Activated gamma-delta T cell (primary cell): ENCODE measurements around the gene GRIA4.

Experiments used
- DNase-seq: peaks from one replicate; lab custom pipeline; 2025; lab: John Stamatoyannopoulos, UW
- total RNA-seq, 2 donors: gene quantifications; one replicate each; lab custom pipeline; 2026; lab: John Stamatoyannopoulos, UW

Gene GRIA4
- total RNA-seq, result 0.05 to 0.13 reads per million in 2 donors

DNA sequence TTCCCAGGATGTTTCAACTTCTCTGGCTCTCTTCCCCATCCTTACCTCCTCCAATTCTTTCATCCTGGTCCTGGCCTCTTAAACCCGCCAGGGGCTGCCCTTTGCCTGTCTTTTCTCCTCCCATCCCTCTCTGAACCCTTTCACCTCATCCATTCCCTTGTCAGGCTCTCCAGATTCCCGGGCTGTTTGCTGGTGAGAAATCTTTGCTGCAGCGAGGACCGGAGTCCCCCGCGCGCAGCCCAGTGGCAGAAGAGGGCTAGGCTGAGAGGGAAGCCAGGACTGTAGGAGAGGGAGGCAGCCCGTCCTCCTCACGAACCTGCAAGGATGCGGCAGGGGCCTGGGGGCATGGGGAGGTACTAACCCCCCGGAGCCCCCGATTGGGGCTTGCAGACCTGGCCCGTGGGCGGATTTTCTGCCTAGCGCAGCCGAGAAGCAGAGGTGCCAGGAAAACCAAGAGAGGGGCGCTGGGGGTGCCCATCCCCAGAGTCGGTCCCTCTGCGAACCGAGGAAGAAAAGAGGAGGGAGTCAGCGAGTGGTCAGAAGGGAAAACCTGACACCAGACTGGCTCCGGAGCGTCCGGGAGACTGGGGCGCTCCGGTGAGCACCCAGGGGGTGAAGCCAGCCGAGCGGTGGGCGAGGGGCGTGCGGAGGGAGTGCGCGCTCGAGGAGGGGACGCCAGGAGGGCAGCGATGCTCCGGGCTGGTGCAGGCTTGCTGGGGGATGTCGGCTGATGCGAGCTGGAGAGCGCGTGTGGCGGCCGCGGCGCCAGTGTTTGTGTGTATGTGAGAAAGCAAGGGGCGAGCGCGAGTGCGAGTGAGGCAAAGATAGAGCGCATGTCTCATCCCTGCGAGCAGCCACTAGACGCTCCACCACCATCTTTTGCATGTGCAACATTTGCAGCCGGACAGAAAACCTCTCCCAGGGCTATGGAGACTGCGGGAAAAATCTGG lies at the start of gene GRIA4:
Gene GRIA4, plus strand, starts transcription at position 242 of the 950 bp plus-strand sequence. CDS start 925 bp downstream, outside the sequence.
- DNase-seq, result no peak

DNA sequence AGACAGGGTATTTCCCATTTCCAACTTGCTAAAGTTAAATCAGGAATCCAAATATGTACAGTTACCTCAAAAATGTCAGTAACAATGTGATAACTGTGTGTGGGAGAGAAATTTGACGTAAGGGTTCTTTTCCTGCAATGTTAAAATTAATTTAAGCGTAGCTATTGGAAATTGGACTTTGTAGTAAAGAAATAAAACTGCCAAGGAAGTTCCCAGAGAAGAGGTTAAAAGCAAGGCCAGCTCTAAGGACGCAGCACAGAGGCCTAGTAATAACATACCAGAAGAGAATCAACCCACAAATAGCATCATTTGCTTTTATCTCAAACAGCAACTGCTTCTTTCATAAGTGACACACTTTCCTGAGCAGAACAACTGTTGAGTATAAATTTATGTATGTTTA lies 36.8 kb upstream of the GRIA4 start:
- no peak for DNase-seq

DNA sequence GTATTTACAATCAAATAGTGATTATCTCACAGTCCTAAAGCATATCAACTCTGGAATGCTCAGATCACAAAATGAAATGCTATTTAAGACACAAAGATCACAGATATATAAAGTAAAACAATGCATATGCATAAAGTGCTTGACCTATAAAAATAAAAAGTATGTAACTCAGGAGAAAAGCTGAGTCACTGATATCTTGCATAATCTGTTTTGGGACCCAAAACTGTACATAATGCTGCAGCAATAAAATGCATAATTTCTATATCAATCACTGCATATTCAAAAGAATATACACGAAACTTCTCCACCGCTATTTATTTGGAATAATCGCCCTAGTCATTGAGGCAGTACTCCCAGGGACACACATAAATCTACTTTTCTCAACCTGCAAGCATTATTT lies 34.9 kb upstream of the GRIA4 start:
- no peak for DNase-seq

DNA sequence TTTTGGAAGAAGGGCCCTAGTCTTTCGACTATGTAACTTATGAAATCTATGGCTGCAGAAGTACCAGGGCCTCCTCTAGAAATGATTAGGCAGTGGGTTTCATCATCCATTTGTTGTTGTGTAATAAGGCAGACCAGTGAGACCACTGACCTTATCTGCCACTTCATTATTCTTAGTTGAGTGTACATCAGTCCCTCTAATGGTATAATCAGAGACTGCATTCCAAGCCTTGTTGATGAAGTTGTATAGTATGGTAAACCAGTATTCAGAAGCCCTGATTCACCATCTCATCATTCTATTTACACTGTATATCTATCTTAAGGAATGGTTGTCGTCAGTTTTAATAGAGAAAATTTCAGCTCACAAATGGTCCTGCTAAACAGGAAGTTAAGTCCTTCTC lies 32.2 kb upstream of the GRIA4 start:
- DNase-seq, result no peak

DNA sequence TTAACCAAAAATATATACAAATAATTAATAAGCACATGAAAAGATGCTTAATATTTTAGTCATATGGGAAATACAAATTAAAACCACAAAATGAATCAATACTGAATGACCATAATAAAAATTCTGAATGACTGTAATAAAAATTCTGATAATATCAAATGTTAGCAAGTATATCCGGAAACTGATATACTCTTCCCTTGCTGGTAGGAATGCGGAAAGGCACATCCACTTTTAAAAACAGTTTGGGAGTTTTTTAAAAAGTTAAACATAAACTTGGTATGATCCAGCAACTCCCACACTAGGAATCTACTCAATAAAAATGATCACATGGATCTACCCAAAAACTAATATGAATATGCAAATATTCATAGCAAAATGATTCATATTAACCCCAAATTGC lies 30.8 kb upstream of the GRIA4 start:
- no peak for DNase-seq

DNA sequence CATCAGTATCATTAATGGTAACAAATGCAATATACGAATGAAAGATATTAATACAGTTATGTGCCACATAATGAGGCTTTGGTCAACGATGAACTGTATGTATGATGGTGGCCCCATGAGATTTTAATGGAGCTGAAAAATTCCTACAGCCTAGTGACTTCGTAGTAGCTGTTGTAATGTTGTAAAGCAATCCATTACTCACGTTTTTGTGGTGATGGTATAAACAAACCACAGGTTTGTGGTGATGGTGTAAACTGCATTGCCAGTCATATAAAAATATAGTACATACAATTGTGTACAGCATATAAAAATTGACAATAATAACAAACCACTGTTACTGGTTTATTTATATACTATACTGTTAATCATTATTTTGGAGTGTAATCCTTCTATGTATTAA lies 27.4 kb upstream of the GRIA4 start:
- no peak for DNase-seq

DNA sequence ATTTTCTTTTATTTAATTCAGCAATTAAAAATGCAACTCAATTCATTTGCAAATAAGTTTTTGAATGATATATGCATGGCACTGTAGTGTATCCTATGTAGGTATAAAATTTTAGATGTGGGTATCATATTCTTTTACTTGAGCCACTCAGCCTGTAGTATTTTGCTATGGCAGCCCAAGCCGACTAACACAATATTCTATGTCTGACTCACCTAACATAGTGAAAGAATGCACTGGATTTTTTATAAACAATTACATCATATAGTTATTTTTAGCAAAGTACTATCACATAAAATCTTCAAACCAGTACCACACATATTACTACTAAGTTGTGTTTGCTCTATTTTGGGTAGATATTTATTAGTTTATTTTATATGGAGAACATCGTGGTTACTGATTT lies 21.9 kb upstream of the GRIA4 start:
- DNase-seq, result no peak

DNA sequence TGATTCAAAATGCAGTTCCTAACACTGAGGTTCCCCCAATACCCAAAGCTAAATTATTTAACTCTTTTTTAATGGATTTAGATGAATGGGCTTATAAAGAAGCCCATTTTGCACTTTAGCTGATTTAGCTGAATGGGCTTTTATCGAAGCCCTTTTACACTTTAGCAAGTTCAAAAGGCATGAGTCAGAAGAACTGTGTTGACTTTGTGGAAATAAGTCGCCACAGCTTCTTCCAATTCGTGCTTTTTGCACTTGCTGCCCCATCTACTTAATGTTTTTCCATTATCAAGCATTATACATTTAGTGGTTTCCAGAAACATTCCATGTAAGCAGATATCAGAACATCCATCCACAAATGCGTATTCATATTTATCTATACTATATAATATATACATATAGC lies 20.5 kb upstream of the GRIA4 start:
- no peak for DNase-seq

DNA sequence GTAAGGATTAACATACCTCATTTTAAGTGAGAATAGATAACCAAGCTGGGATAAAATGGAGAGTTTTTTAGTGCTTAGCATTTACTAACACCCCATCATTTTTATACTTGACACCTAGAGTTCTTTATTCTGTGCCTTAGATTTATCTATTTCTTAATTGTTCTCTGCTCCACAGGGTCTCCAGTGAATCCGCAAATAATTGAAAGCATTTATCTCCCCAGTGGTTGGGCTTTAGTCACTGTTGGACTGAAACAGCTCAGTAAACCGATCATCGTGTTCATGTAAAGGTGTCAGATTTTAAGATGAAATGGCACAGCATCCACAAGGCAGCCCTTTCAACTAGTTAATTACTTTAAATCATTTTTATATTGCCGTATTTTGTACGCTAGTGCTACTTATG lies 17.8 kb upstream of the GRIA4 start:
- DNase-seq, result no peak

DNA sequence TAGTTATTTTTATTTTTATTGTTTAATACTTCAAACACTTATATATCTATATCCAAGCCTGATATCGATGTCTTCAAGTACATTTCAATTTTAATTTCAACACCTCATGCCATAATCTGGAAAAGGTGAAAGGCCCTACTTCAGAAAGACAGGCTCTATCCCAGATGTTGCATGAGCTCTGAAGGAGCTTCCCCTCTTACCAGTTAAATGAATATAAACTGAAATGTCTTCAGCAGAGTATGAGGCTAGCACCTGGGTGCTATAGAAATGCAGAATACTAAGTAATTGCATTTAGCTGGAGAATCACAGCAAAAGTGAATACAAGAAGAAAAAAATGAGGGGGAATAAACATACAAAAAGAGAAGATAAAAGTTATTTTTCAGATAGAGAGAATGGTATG lies 11.5 kb upstream of the GRIA4 start:
- no peak for DNase-seq

DNA sequence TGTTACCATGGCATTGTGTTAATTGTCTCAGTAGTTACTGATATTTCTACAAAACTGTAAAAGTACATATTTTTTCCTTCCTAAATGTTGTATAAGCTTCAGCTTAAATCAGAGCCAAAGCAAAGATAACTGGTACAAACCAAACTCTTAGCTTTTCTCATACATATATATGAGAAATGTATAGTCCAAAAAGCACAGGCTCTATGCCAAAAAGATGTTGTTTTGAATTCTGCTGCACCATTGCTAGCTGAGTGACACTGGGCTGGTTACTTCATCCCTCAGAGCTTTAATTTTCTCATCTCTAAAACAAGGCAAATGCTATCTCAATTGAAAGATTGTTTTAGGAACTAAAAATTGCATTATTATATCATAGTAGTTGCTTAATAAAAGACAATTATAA lies 6.7 kb upstream of the GRIA4 start:
- no peak for DNase-seq

DNA sequence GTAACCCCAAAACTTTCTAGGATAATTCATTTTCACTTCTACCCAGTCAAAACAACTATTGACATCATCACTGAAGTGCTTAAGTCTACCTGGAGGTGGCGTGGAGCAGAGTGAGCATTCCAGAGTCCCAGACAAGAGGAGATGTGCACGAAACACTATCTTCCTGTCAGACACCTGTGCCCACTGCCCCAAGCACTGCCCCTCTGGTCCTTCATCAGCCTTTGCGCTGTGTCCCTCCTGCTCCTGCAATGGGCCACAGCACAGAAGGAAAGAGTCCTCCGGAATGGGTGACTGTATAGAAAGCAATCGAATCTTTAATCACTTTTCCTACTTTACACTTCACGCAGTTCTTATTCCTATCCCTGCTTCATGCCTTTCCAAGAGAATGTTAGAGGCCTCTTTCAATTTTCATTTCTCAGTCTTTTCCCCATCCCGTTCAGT lies 512 bp upstream of the GRIA4 start:
- no peak for DNase-seq

DNA sequence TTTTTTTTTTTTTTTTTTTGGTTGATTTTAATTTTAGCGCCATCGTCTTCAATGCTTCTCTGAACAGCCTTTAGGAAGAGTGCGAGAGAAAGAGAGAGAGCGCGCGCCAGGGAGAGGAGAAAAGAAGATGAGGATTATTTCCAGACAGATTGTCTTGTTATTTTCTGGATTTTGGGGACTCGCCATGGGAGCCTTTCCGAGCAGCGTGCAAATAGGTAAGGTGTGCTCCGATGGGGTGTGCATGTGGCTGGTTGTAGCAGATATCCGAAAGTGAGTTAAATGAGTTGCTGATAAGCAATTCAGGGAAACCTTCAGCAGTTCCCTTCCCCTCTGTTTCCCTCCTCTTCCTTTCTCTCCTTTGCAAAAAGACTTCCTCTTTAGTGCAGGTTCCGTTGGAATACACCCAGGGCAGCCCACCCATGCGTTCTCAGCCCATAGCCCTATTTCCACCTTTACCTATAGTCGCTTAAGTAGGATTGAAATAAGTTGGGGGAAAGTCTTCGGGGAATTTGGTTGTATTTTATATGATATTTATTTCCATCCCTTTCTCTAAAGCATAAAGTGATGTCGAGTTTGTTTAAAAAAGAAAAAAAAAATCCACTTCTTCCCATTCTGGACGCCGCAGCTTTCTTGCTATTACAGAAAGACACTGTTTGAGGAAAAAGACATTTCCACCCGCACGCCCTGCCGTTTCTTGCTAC lies 1.1 kb downstream of the GRIA4 start:
- no peak for DNase-seq

DNA sequence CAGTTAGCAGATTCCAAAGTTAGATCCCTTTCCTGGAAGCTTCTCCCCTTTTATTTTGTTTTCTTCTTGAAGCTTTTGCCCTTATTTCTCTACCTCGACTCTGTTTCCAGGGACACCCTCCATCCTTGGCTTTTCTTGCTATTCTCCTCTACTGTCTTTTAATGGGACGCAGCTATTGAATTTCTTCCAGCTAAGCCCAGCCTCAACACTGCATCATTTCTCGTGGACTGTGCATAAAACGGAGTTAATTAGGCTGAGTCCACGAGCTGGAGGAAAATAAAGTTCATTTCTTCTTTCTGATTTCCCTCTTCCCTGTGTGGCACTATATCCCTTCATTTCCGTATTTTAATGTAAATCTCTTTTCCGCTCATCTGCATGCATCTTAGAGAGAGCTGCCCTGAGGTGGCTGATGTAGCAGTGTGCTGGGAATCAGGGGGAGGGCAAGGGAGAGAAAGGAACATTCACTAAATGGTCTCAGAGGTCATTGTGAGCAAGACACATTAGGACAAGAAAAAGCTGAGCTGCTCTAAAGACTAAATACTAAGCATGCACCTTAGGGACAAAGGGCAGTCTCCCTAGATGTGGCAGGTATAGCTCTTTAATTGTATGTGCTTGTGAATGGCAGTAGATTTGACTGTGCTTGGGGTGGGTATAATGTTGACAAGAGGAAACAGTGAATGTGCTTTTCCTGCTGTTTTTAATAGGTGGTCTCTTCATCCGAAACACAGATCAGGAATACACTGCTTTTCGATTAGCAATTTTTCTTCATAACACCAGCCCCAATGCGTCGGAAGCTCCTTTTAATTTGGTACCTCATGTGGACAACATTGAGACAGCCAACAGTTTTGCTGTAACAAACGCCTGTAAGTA lies 1.9 kb downstream of the GRIA4 start:
- DNase-seq, result no peak

DNA sequence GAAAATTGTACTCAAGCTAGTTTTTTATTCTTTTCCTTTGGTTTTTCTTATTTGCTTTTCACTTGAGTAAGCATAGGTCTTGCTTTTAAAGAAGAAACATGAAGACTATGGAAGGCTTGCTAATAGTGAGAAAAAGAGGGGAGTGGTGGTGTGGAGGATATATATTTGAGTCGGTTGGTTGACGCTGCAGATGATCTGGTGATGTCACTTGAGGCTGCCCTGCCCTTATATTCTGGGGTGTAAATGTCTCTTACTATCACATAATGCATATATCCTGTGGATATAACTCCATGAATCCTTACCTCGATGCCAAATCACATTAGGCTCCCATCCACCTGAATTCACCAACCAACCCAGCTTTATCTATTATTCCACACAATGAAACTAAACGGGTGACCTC lies 2.9 kb downstream of the GRIA4 start:
- no peak for DNase-seq

DNA sequence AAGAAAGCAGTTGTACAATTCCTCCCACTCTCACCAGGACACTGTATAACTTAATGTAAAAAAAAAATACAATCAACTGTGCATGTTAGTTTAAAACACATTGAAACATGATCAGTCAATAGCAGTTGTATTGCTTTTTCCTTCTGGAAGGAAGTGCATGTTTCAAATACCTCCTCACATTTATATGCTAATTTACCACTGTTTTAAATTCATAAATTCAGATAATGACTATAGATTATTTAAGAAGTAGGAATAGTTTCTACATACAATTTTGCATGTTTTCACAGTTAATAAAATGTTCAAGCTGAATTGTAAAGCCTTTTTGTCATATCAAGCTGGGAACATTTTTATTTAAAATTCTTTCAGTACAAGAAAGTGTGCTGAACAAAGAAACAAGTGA lies 3.3 kb downstream of the GRIA4 start:
- no peak for DNase-seq

DNA sequence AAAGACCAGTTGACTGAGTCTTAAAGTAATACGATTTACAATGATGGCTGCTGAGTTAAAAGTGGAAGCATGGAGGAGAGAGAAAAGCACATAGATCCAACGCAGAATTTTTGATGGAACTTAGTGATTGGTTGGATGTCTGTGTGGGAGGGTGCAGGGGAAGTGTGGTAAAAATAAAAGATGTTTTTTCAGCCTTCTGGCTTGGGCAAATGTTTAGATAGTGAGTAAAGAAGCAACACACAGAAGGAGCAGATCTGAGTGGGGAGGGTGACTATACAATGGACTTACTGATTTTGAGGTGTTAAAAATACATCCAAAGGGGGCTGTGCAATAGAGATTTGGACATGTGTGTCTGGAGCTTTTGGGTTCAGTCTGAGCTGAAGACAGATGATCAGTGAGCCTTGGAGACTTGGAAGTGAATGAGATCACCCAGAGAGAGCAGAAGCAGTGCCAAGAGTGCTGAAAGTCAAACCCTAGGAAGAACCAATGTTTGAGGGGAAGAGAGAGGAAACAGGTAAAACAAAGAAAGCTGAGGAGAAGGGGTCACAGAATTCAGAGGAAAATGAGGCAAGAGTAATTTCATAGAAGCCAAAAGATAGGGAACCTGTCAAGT lies 8.6 kb downstream of the GRIA4 start:
- no peak for DNase-seq

DNA sequence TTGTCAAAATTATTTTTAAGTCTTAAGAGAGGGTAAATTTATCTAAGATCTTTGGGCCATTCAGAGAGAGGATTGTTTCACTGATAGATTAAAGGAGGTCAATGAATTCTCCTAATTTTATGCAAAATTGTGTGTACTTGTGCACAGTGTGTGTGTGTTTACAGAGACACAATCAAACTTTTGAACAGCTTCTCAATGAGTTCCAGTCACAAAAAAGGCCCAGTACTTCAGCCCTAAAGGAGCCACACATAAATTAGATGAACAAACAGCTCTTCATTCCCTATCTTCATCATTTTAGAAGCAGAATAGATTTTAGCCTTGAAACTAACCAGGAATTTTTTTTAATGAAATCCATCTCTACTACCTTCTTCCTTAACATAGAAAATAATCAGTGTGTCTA lies 9.7 kb downstream of the GRIA4 start:
- no peak for DNase-seq

DNA sequence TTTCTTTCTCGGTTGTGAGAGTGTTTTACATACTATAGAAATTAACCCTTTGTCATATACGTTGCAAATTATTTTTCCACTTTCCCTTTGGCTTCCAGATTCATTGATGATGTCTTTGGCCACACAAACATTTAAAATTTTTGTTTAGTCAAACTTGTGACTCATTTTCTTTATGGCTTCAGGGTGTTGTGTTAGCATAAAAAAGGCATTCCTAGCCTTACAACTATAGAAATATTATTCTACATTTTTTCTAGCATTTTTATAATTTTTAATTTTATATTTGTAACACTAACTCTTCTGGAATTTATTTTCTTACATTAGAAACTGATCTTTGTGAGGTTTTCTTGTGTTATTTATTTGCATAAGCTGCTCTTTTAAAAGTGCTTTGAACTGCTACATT lies 12.1 kb downstream of the GRIA4 start:
- no peak for DNase-seq

DNA sequence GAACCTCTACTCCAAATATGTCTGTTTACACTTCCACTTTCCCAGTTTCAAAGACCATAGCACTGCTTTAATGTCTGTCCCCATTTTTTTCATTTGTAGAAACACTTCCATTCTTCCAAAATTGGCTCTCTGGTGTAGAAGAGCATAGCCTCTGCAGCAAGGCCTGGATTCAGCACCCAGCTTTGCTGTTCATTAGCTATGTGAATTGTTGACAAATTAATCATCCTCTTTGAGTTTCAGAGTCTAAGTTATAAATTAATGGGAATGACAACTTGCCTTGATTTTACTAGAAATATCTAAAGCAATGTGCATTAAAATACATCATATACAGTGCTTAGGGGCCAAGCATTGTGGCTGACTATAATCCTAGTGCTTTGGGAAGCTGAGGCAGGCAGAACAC lies 22.4 kb downstream of the GRIA4 start:
- DNase-seq, result no peak

DNA sequence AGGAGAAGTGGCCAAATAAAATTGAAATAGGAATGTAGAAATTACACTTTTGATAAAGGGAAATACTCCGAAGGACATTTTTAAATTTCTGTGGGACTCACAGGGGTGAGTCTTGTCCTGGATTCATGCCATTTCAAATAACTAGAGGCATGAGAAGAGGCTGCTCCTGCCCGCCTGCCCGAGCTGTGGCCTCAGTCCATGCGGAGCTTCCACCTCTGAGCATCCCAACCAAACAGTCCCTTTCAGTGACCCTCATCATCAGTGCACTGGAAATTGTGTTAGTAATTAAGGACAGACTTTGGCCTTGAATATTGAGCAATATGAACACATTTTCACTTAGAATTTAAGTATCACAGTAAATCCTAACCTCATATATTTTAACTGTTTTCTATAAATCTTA lies 25.6 kb downstream of the GRIA4 start:
- no peak for DNase-seq

DNA sequence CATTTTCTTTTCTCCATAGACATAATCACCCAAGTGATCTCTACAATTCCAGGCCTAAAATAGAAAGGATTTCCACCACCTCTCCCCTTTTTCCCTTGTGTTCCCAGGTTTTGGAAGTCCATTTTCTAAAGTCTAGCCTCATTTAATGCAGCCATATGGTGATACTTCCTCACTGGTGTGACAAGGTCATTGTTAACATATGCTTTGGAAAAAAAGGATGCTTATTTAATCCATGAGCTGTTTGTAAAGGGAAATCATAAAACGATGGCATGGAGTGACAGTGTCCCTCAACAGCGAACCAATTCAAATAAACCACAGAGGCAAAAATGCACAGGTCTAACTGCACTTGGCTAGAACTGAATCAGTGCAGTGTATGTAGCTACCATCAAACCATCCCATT lies 26.6 kb downstream of the GRIA4 start:
- no peak for DNase-seq
